ENCODE results near the gene CADM1. TPM values are rescaled to one million over a fixed set of nuclear protein-coding genes. Genes with fewer than 3 reads are reported as not detected.

Gene CADM1
- total RNA-seq, 1 donor from 2014 or later, result 35.0 TPM

- no peaks in the 10 kb centered on the region for H3K9me3 ChIP-seq (ENCODE audit: control insufficient read depth in 3 of 3, low read length in 3 of 3)
- peaks cover 7 to 13% (median 7%) of the 10 kb centered on the region in 3 donors for H3K27me3 ChIP-seq (ENCODE audit: control insufficient read depth in 3 of 3, insufficient read depth in 3 of 3, low read length in 3 of 3)
- H3K4me3 ChIP-seq (ENCODE audit: low read length in 3 of 3), result no peak overlapping the region
- no peak overlapping the region for H3K27ac ChIP-seq (ENCODE audit: low read depth, low read length)
- H3K4me1 ChIP-seq (ENCODE audit: control insufficient read depth in 3 of 3, insufficient read depth in 3 of 3, low read length in 3 of 3), result peaks cover 13 to 19% (median 16%) of the 10 kb centered on the region in 3 donors
- no peak overlapping the region for H3K9ac ChIP-seq (ENCODE audit: low read depth in 1 of 3, low read length in 3 of 3)
- no peaks in the 10 kb centered on the region for H3K36me3 ChIP-seq (ENCODE audit: control insufficient read depth in 3 of 3, insufficient read depth in 3 of 3, low read length in 3 of 3)
Measured at GRCh38 chr11:115500547-115501501, 3.4 kb downstream of the CADM1 start.

DNA sequence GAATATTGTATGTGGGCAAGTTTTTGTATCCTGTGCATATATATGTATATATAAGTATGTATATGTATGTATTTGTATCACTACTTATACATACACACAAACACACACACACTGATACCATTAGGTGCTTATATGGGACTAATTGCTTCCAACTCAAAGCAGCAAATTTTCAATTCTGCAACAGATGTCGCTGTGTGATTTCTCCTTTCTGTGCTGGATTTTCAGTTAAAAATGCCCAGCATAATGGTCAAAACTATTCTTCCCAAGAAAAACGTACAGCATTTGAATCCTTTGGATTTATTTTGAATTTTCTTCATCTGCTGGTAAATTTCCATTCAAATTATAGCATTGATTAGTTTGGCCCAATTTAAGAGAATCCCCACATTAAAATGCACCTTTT is 4.3 kb downstream of the CADM1 start:
- Histone ChIP-seq H3K36me3 (ENCODE audit: control insufficient read depth in 3 of 3, insufficient read depth in 3 of 3, low read length in 3 of 3) (no peaks in the 10 kb centered on the region), H3K9me3 (ENCODE audit: control insufficient read depth in 3 of 3, low read length in 3 of 3) (no peaks in the 10 kb centered on the region), H3K27ac (ENCODE audit: low read depth, low read length) (no peak overlapping the region), H3K27me3 (ENCODE audit: control insufficient read depth in 3 of 3, insufficient read depth in 3 of 3, low read length in 3 of 3) (peaks cover 7 to 10% (median 7%) of the 10 kb centered on the region in 3 donors), H3K9ac (ENCODE audit: low read depth in 1 of 3, low read length in 3 of 3) (no peak overlapping the region), H3K4me1 (ENCODE audit: control insufficient read depth in 3 of 3, insufficient read depth in 3 of 3, low read length in 3 of 3) (peaks cover 12 to 17% (median 13%) of the 10 kb centered on the region in 3 donors), H3K4me3 (ENCODE audit: low read length in 3 of 3) (no peak overlapping the region)

GRCh38 chr11:115499241-115499799 is 4.9 kb downstream of the CADM1 start:
- H3K9me3 ChIP-seq (ENCODE audit: control insufficient read depth in 3 of 3, low read length in 3 of 3), result no peaks in the 10 kb centered on the region
- H3K27me3 ChIP-seq (ENCODE audit: control insufficient read depth in 3 of 3, insufficient read depth in 3 of 3, low read length in 3 of 3), result peaks cover 7 to 10% (median 7%) of the 10 kb centered on the region in 3 donors
- H3K27ac ChIP-seq (ENCODE audit: low read depth, low read length), result no peak overlapping the region
- peaks cover 8 to 17% (median 13%) of the 10 kb centered on the region in 3 donors for H3K4me1 ChIP-seq (ENCODE audit: control insufficient read depth in 3 of 3, insufficient read depth in 3 of 3, low read length in 3 of 3)
- no peak overlapping the region for H3K9ac ChIP-seq (ENCODE audit: low read depth in 1 of 3, low read length in 3 of 3)
- H3K4me3 ChIP-seq (ENCODE audit: low read length in 3 of 3), result no peak overlapping the region
- H3K36me3 ChIP-seq (ENCODE audit: control insufficient read depth in 3 of 3, insufficient read depth in 3 of 3, low read length in 3 of 3), result no peaks in the 10 kb centered on the region

DNA sequence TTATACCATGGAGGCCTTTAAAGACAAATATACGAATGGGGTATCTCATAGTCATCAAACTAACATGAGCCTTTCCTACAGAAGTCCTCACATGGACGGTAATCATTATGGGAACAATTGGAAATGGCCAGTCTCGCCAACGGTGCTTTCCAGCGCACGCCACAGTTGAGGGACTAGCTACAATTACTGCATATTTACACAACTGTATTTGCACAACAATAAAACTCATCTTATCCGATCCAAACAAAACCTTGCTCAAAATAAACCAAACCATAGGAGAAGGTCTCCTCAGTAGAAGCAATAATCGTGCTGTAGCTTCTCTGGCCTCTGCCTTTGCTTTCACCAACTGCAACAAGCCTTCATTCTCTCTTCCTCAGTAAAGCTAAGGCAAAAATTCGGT is 5.9 kb downstream of the CADM1 start:
- peaks cover 7 to 17% (median 8%) of the 10 kb centered on the region in 3 donors for H3K4me1 ChIP-seq (ENCODE audit: control insufficient read depth in 3 of 3, insufficient read depth in 3 of 3, low read length in 3 of 3)
- H3K9ac ChIP-seq (ENCODE audit: low read depth in 1 of 3, low read length in 3 of 3), result no peak overlapping the region
- peaks cover 4 to 10% (median 7%) of the 10 kb centered on the region in 3 donors for H3K27me3 ChIP-seq (ENCODE audit: control insufficient read depth in 3 of 3, insufficient read depth in 3 of 3, low read length in 3 of 3)
- H3K9me3 ChIP-seq (ENCODE audit: control insufficient read depth in 3 of 3, low read length in 3 of 3), result no peaks in the 10 kb centered on the region
- H3K4me3 ChIP-seq (ENCODE audit: low read length in 3 of 3), result no peak overlapping the region
- H3K27ac ChIP-seq (ENCODE audit: low read depth, low read length), result no peak overlapping the region
- H3K36me3 ChIP-seq (ENCODE audit: control insufficient read depth in 3 of 3, insufficient read depth in 3 of 3, low read length in 3 of 3), result no peaks in the 10 kb centered on the region

GRCh38 chr11:115497303-115497702 is 6.9 kb downstream of the CADM1 start:
- Histone ChIP-seq H3K27ac (ENCODE audit: low read depth, low read length) (no peak overlapping the region), H3K4me1 (ENCODE audit: control insufficient read depth in 3 of 3, insufficient read depth in 3 of 3, low read length in 3 of 3) (peaks cover 0 to 9% (median 3%) of the 10 kb centered on the region in 3 donors), H3K9me3 (ENCODE audit: control insufficient read depth in 3 of 3, low read length in 3 of 3) (no peaks in the 10 kb centered on the region), H3K4me3 (ENCODE audit: low read length in 3 of 3) (no peak overlapping the region), H3K36me3 (ENCODE audit: control insufficient read depth in 3 of 3, insufficient read depth in 3 of 3, low read length in 3 of 3) (no peaks in the 10 kb centered on the region), H3K9ac (ENCODE audit: low read depth in 1 of 3, low read length in 3 of 3) (no peak overlapping the region), H3K27me3 (ENCODE audit: control insufficient read depth in 3 of 3, insufficient read depth in 3 of 3, low read length in 3 of 3) (peaks cover 0 to 10% (median 4%) of the 10 kb centered on the region in 3 donors)

GRCh38 chr11:115496892-115497291 is 7.3 kb downstream of the CADM1 start:
- Histone ChIP-seq H3K9ac (ENCODE audit: low read depth in 1 of 3, low read length in 3 of 3) (no peak overlapping the region), H3K4me1 (ENCODE audit: control insufficient read depth in 3 of 3, insufficient read depth in 3 of 3, low read length in 3 of 3) (peaks cover 0 to 7% (median 2%) of the 10 kb centered on the region in 3 donors), H3K4me3 (ENCODE audit: low read length in 3 of 3) (no peak overlapping the region)

DNA sequence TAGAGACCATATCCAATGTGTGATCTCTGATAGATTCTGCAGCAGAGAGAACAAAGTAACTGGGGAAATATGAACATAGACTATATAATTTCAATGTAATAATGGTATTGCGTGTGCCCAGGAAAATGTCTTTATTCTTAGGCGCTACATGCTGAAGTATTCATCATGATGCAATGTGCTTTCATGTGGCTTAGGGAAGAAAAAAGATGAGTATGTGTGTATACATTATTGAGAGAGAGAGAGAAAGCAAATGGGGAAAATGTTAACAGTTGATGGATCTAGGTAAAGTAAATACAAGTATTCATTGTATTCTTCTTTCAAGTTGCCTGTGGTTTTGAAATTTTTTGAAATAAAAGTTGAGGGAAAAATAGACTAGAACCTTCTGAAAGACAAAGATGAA is 10.3 kb downstream of the CADM1 start:
- H3K36me3 ChIP-seq (ENCODE audit: control insufficient read depth in 3 of 3, insufficient read depth in 3 of 3, low read length in 3 of 3), result peaks cover 0 to 3% (median 0%) of the 10 kb centered on the region in 3 donors
- H3K9ac ChIP-seq (ENCODE audit: low read depth in 1 of 3, low read length in 3 of 3), result no peak overlapping the region
- H3K4me1 ChIP-seq (ENCODE audit: control insufficient read depth in 3 of 3, insufficient read depth in 3 of 3, low read length in 3 of 3), result no peaks in the 10 kb centered on the region
- no peak overlapping the region for H3K27ac ChIP-seq (ENCODE audit: low read depth, low read length)
- H3K4me3 ChIP-seq (ENCODE audit: low read length in 3 of 3), result no peak overlapping the region
- no peaks in the 10 kb centered on the region for H3K27me3 ChIP-seq (ENCODE audit: control insufficient read depth in 3 of 3, insufficient read depth in 3 of 3, low read length in 3 of 3)
- H3K9me3 ChIP-seq (ENCODE audit: control insufficient read depth in 3 of 3, low read length in 3 of 3), result no peaks in the 10 kb centered on the region

More at GRCh38 chr11:115496892-115497291, 7.3 kb downstream of the CADM1 start:
- Histone ChIP-seq H3K27me3 (ENCODE audit: control insufficient read depth in 3 of 3, insufficient read depth in 3 of 3, low read length in 3 of 3) (peaks cover 0 to 10% (median 2%) of the 10 kb centered on the region in 3 donors), H3K9me3 (ENCODE audit: control insufficient read depth in 3 of 3, low read length in 3 of 3) (no peaks in the 10 kb centered on the region), H3K27ac (ENCODE audit: low read depth, low read length) (no peak overlapping the region), H3K36me3 (ENCODE audit: control insufficient read depth in 3 of 3, insufficient read depth in 3 of 3, low read length in 3 of 3) (no peaks in the 10 kb centered on the region)

- H3K27me3 ChIP-seq (ENCODE audit: control insufficient read depth in 3 of 3, insufficient read depth in 3 of 3, low read length in 3 of 3), result no peaks in the 10 kb centered on the region
- no peaks in the 10 kb centered on the region for H3K4me1 ChIP-seq (ENCODE audit: control insufficient read depth in 3 of 3, insufficient read depth in 3 of 3, low read length in 3 of 3)
- no peaks in the 10 kb centered on the region for H3K9me3 ChIP-seq (ENCODE audit: control insufficient read depth in 3 of 3, low read length in 3 of 3)
- no peak overlapping the region for H3K9ac ChIP-seq (ENCODE audit: low read depth in 1 of 3, low read length in 3 of 3)
- H3K27ac ChIP-seq (ENCODE audit: low read depth, low read length), result no peak overlapping the region
- peaks cover 0 to 3% (median 0%) of the 10 kb centered on the region in 3 donors for H3K36me3 ChIP-seq (ENCODE audit: control insufficient read depth in 3 of 3, insufficient read depth in 3 of 3, low read length in 3 of 3)
- H3K4me3 ChIP-seq (ENCODE audit: low read length in 3 of 3), result no peak overlapping the region
Measured at GRCh38 chr11:115493488-115493887, 10.7 kb downstream of the CADM1 start.

- no peaks in the 10 kb centered on the region for H3K9me3 ChIP-seq (ENCODE audit: control insufficient read depth in 3 of 3, low read length in 3 of 3)
- no peaks in the 10 kb centered on the region for H3K4me1 ChIP-seq (ENCODE audit: control insufficient read depth in 3 of 3, insufficient read depth in 3 of 3, low read length in 3 of 3)
- peaks cover 0 to 3% (median 0%) of the 10 kb centered on the region in 3 donors for H3K36me3 ChIP-seq (ENCODE audit: control insufficient read depth in 3 of 3, insufficient read depth in 3 of 3, low read length in 3 of 3)
- no peak overlapping the region for H3K27ac ChIP-seq (ENCODE audit: low read depth, low read length)
- no peak overlapping the region for H3K9ac ChIP-seq (ENCODE audit: low read depth in 1 of 3, low read length in 3 of 3)
- no peak overlapping the region for H3K4me3 ChIP-seq (ENCODE audit: low read length in 3 of 3)
- no peaks in the 10 kb centered on the region for H3K27me3 ChIP-seq (ENCODE audit: control insufficient read depth in 3 of 3, insufficient read depth in 3 of 3, low read length in 3 of 3)
Measured at GRCh38 chr11:115489466-115489865, 14.7 kb downstream of the CADM1 start.

GRCh38 chr11:115488945-115489344 is 15.3 kb downstream of the CADM1 start:
- Histone ChIP-seq H3K27ac (ENCODE audit: low read depth, low read length) (no peak overlapping the region), H3K9me3 (ENCODE audit: control insufficient read depth in 3 of 3, low read length in 3 of 3) (no peaks in the 10 kb centered on the region), H3K27me3 (ENCODE audit: control insufficient read depth in 3 of 3, insufficient read depth in 3 of 3, low read length in 3 of 3) (no peaks in the 10 kb centered on the region), H3K4me3 (ENCODE audit: low read length in 3 of 3) (no peak overlapping the region), H3K36me3 (ENCODE audit: control insufficient read depth in 3 of 3, insufficient read depth in 3 of 3, low read length in 3 of 3) (peaks cover 0 to 3% (median 0%) of the 10 kb centered on the region in 3 donors), H3K4me1 (ENCODE audit: control insufficient read depth in 3 of 3, insufficient read depth in 3 of 3, low read length in 3 of 3) (no peaks in the 10 kb centered on the region), H3K9ac (ENCODE audit: low read depth in 1 of 3, low read length in 3 of 3) (no peak overlapping the region)
